Upper lobe of right lung (tissue), 1 donor: ENCODE data around the gene ZNF3. TPM values are rescaled to one million over a fixed set of nuclear protein-coding genes. Genes with fewer than 3 reads are reported as not detected.
"Not testable (repeated sequence)": the region's sequence is repeated elsewhere in the genome, so short reads cannot be mapped to it uniquely, and the experiment has no call there.

ENCODE experiments used
- ATAC-seq: fragments of 200-7000 bp; cut with Tn5 transposase; one replicate; pipeline ENCODE4 v1.9.1; 2020; ENCODE audit warnings: mild to moderate bottlenecking, moderate library complexity
- DNase-seq: peaks from one replicate; pipeline ENCODE4 v3.0.0-alpha.2; 2020
- H3K27ac ChIP-seq: fragments of 200-600 bp; one replicate; pipeline ENCODE4 v1.8.0; 2022
- H3K27me3 ChIP-seq: fragments of 200-600 bp; one replicate; pipeline ENCODE4 v1.8.0; 2022; ENCODE audit warnings: mild to moderate bottlenecking
- H3K36me3 ChIP-seq: fragments of 200-600 bp; one replicate; pipeline ENCODE4 v1.8.0; 2022
- H3K4me1 ChIP-seq: fragments of 200-600 bp; one replicate; pipeline ENCODE4 v1.8.0; 2022
- H3K4me3 ChIP-seq: fragments of 200-600 bp; one replicate; pipeline ENCODE4 v1.8.0; 2022; ENCODE audit warnings: mild to moderate bottlenecking
- H3K9me3 ChIP-seq: fragments of 200-600 bp; one replicate; pipeline ENCODE4 v1.8.0; 2022
- CTCF ChIP-seq: fragments of 200-600 bp; IDR thresholded peaks from one replicate; pipeline ENCODE4 v1.8.0; 2022; ENCODE audit warnings: antibody characterized with exemption
- intact Hi-C: fragments of 100-400 bp; cut with DNase I; formaldehyde crosslinking; loops from one replicate; pipeline ENCODE4 v1.11.0; 2022
- long read RNA-seq: library from polyadenylated mRNA; unstranded; transcript quantifications from one replicate; pipeline ENCODE4 v2.0.0, GENCODE V29; 2021
- total RNA-seq: library from RNA; stranded (reverse); fragmentation: NEBNext Ultra II Directional; extraction: Animal tissue kit (Norgen Biotek cat#: 25700); gene quantifications from one replicate; pipeline ENCODE4 v1.2.1, GENCODE V29; 2021
- donor health status: DM: no; HTN: yes; CAD: no; lungs with severe emphysema.

Gene ZNF3
- total RNA-seq, result 22.4 TPM
- long read RNA-seq, transcript ZNF3-202 (6 exons, 2,799 nt), result major isoform, 18 of 41 reads
- long read RNA-seq, partial matches to known transcripts, result 2 of 41 reads
- long read RNA-seq, other reads (novel, unspliced or antisense), result 15 of 41 reads

- H3K4me3 ChIP-seq, result peak within 1 kb of the TSS; percentile 99
- ATAC-seq (peak; percentile 98), DNase-seq (peak; percentile 99)
- TF ChIP-seq CTCF, result peak; percentile 93
- peaks cover 31% of the 10 kb centered on the region for H3K36me3 ChIP-seq
- H3K9me3 ChIP-seq, result no peaks in the 10 kb centered on the region
- intact Hi-C loops, result no loop called here
- H3K27me3 ChIP-seq, result no peaks in the 10 kb centered on the region
- H3K27ac ChIP-seq, result peak within 1 kb of the TSS; percentile 94
- H3K4me1 ChIP-seq, result peaks cover 15% of the 10 kb centered on the region
Observed at GRCh38 chr7:100081535-100082102, at the start of gene ZNF3. ZNF3 (minus strand) TSS chr7:100081723; CDS start chr7:100077357, 4,366 bp downstream.

- Histone ChIP-seq H3K27me3 (no peaks in the 10 kb centered on the region), H3K4me1 (peaks cover 12% of the 10 kb centered on the region), H3K36me3 (no peaks in the 10 kb centered on the region), H3K4me3 (no peak overlapping the region), H3K27ac (no peak overlapping the region), H3K9me3 (no peaks in the 10 kb centered on the region)
- peak; percentile 87 for TF ChIP-seq CTCF
- intact Hi-C loops, result loop anchor here (10.0 kb wide), 1 partner anchor 84 kb away; the partner anchor contains the start of gene PVRIG
- peak; percentile 45 for ATAC-seq
- peak; percentile 88 for DNase-seq
Observed at GRCh38 chr7:100130608-100131453, 49.3 kb upstream of the ZNF3 start.

GRCh38 chr7:100130220-100130607, 48.7 kb upstream of the ZNF3 start:
- intact Hi-C loops, result loop anchor here (10.0 kb wide), 1 partner anchor 85 kb away; the partner anchor contains the start of gene PVRIG
- not testable (repeated sequence) for H3K4me3 ChIP-seq, ATAC-seq, DNase-seq, H3K27me3 ChIP-seq, H3K27ac ChIP-seq, H3K9me3 ChIP-seq, H3K36me3 ChIP-seq
- peaks cover 16% of the 10 kb centered on the region for H3K4me1 ChIP-seq

DNA sequence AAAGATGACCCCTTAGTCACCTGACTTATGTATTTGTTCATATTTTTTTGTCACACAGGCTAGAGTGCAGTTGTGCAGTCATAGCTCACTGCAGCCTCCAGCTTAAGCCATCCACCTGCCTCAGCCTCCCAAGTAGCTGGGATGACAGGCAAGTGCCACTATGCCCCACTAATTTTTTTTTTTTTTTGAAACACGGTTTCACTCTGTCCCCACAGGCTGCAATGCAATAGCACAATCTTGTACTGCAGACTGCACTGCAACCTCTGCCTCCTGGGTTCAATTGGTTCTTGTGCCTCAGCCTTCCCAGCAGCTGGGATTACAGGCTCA, 47.1 kb upstream of the ZNF3 start:
- intact Hi-C loops, result no loop called here
- Histone ChIP-seq H3K4me3 (no peak overlapping the region), H3K9me3 (no peaks in the 10 kb centered on the region), H3K27ac (no peak overlapping the region), H3K4me1 (peaks cover 16% of the 10 kb centered on the region), H3K27me3 (no peaks in the 10 kb centered on the region), H3K36me3 (no peaks in the 10 kb centered on the region)
- TF ChIP-seq CTCF, result no peak
- no peak for DNase-seq
- ATAC-seq, result no peak

DNA sequence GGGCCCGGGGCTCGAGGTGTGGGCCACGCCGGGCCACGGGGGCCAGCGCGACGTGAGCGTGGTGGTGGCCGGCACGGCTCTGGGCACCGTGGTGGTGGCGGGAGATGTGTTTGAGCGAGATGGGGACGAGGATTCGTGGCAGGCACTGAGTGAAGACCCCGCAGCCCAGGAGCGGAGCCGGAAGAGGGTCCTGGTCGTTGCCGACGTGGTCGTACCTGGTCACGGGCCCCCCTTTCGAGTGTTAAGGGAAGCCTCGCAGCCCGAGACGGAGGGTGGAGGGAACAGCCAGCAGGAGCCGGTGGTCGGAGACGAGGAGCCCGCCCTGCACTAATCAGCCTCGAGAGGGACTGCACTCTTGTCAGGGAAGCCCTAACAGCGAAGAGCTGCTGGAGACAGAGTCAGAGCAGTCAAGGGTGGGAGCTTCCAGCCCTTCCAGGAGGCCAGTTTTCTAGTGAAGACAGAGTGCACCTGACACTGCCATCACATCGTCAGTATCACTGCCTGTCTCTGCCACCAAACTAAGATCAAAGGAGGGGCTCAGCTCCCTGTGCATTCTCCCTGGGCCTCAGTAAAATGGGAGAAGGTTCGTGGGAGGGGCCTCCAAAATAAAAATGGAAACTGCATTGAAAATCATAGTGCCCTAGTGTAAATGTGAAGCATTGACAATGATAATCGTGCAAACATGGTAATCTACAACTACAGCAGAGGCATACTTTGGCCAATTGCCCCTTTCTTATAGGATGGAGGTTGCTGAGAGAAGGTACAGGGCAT, 46.5 kb upstream of the ZNF3 start:
- DNase-seq, result no peak
- no peaks in the 10 kb centered on the region for H3K27me3 ChIP-seq
- H3K4me3 ChIP-seq, result peak overlapping the region; percentile 88
- no peaks in the 10 kb centered on the region for H3K36me3 ChIP-seq
- H3K9me3 ChIP-seq, result no peaks in the 10 kb centered on the region
- H3K27ac ChIP-seq, result peak overlapping the region; percentile 95
- intact Hi-C loops, result no loop called here
- no peak for ATAC-seq
- peaks cover 16% of the 10 kb centered on the region for H3K4me1 ChIP-seq
- no peak for TF ChIP-seq CTCF
